ENCODE data around the gene CACNA2D2. TPM values are rescaled to one million over a fixed set of nuclear protein-coding genes. Genes with fewer than 3 reads are reported as not detected.

CACNA2D2 gene
- total and polyA plus RNA-seq, 2 of the 13 experiments (the other 11 are each of a cell fraction or from before 2014, with no cell fraction given), result not detected

- H3K4me1 ChIP-seq (ENCODE audit: insufficient read depth, low read length), result no peaks in the 10 kb centered on the region
- no peaks in the 10 kb centered on the region for H4K20me1 ChIP-seq (ENCODE audit: insufficient read depth, low read length)
- H3K4me3 ChIP-seq (replicated peaks in 1 of 3; ENCODE audit: insufficient read depth in 1 of 3, low read depth in 2 of 3, low read length in 3 of 3), result peak overlapping the region in 2 of 3 experiments; percentile 29 to 35; a peak in 2 of 6 replicates
- H3K27ac ChIP-seq (ENCODE audit: extremely low read length, insufficient read depth, low read length), result no peak overlapping the region
- BruUV-seq (replicated peaks), result no TSS peak
- FAIRE-seq (no peak), ATAC-seq (peak; percentile 24), DNase-seq (ENCODE audit: low spot score) (no peak)
- H3K27me3 ChIP-seq (ENCODE audit: control insufficient read depth in 1 of 2, insufficient read depth in 2 of 2, low read length in 2 of 2), result peaks cover 15 to 62% of the 10 kb centered on the region in 2 experiments; a peak in 4 of 5 replicates
- ChIA-PET POLR2A (interaction anchor here (0.6 kb wide), 1 partner anchor 1340 kb away, joined by 3 read pairs; no protein-coding TSS in a partner anchor), CTCF (ENCODE audit: low intra/inter-chr PET ratio, low total read pairs) (no interaction called here)
- H3K36me3 ChIP-seq (replicated peaks in 1 of 2; ENCODE audit: control insufficient read depth in 1 of 2, insufficient read depth in 2 of 2, low read length in 2 of 2), result no peaks in the 10 kb centered on the region
- H3K79me2 ChIP-seq (ENCODE audit: insufficient read depth, low read length), result no peaks in the 10 kb centered on the region
- intact Hi-C loops (cut with micrococcal nuclease; ENCODE audit: unreplicated experiment) (no loop called here), in situ Hi-C loops (cut with HindIII; ENCODE audit: extremely low pct_ligation_motif_present, low pct_unique_long_range_greater_than_20kb) (no loop called here)
- H3K9me3 ChIP-seq (ENCODE audit: low read length), result no peaks in the 10 kb centered on the region
- WGBS (ENCODE audit: low lambda C conversion rate), result 72% methylated on average over 26 of the region's 53 CpGs
- peak overlapping the region; percentile 47 for H3K4me2 ChIP-seq (ENCODE audit: low read depth, low read length)
- TF ChIP-seq ZNF318 (CRISPR knock-in tag; IDR thresholded peaks at IDR 0.05) (no peak), HOXD1 (CRISPR knock-in tag; IDR thresholded peaks at IDR 0.05) (no peak), ZNF253 (CRISPR knock-in tag; IDR thresholded peaks at IDR 0.05; ENCODE audit: borderline replicate concordance) (no peak), GABPB1 (CRISPR knock-in tag; IDR thresholded peaks at IDR 0.05) (0 out of 2 replicates have a peak, but pooled peaks have one; percentile 16), ATF4 (CRISPR knock-in tag; IDR thresholded peaks at IDR 0.05) (no peak), THAP11 (CRISPR knock-in tag; IDR thresholded peaks at IDR 0.05) (0 out of 2 replicates have a peak, but pooled peaks have one; percentile 19), JDP2 (CRISPR knock-in tag; IDR thresholded peaks at IDR 0.05; ENCODE audit: borderline replicate concordance) (no peak)
- TF ChIP-seq, protein P1, sequence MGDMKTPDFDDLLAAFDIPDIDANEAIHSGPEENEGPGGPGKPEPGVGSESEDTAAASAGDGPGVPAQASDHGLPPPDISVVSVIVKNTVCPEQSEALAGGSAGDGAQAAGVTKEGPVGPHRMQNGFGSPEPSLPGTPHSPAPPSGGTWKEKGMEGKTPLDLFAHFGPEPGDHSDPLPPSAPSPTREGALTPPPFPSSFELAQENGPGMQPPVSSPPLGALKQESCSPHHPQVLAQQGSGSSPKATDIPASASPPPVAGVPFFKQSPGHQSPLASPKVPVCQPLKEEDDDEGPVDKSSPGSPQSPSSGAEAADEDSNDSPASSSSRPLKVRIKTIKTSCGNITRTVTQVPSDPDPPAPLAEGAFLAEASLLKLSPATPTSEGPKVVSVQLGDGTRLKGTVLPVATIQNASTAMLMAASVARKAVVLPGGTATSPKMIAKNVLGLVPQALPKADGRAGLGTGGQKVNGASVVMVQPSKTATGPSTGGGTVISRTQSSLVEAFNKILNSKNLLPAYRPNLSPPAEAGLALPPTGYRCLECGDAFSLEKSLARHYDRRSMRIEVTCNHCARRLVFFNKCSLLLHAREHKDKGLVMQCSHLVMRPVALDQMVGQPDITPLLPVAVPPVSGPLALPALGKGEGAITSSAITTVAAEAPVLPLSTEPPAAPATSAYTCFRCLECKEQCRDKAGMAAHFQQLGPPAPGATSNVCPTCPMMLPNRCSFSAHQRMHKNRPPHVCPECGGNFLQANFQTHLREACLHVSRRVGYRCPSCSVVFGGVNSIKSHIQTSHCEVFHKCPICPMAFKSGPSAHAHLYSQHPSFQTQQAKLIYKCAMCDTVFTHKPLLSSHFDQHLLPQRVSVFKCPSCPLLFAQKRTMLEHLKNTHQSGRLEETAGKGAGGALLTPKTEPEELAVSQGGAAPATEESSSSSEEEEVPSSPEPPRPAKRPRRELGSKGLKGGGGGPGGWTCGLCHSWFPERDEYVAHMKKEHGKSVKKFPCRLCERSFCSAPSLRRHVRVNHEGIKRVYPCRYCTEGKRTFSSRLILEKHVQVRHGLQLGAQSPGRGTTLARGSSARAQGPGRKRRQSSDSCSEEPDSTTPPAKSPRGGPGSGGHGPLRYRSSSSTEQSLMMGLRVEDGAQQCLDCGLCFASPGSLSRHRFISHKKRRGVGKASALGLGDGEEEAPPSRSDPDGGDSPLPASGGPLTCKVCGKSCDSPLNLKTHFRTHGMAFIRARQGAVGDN (CRISPR knock-in tag; IDR thresholded peaks at IDR 0.05), result peak; percentile 11; the same call in 1 of the 2 replicates
- no peak overlapping the region for H2AFZ ChIP-seq (ENCODE audit: low read length)
- H3K9ac ChIP-seq (ENCODE audit: insufficient read depth, low read depth, low read length), result no peak overlapping the region
Observed at GRCh38 chr3:50365080-50365841, 138.2 kb downstream of the CACNA2D2 start.

Measured in HepG2 (cell line).